ENCODE measurements around the gene HSPA12A.

GRCh38 chr10:116664631-116665030 lies 77.7 kb downstream of the HSPA12A start:
- TF ChIP-seq POLR2A (IDR thresholded peaks at IDR 0.05; ENCODE audit: low read depth) = no peak
- TF ChIP-seq CTCF (IDR thresholded peaks at IDR 0.05) = no peak
- no peak for TF ChIP-seq POLR2AphosphoS5 (IDR thresholded peaks at IDR 0.05)

Data from esophagus muscularis mucosa (tissue), 3 donors.